Measurements from ENCODE around the gene PRKAG2.

PRKAG2 gene

GRCh38 chr7:151556592-151556991 lies 320.3 kb downstream of the PRKAG2 start:
- no peaks in the 10 kb centered on the region for H3K4me1 ChIP-seq (ENCODE audit: control insufficient read depth in 1 of 2, insufficient read depth in 1 of 2, low read depth in 1 of 2, low read length in 1 of 2)
- no peak overlapping the region for H3K4me3 ChIP-seq (ENCODE audit: low read depth in 1 of 2, low read length in 1 of 2)
- peaks cover 20% of the 10 kb centered on the region for H3K27me3 ChIP-seq
- peaks cover 6% of the 10 kb centered on the region for H3K36me3 ChIP-seq
- TF ChIP-seq CTCF (IDR thresholded peaks at IDR 0.05) = no peak
- H3K27ac ChIP-seq = no peak overlapping the region
- H3K9me3 ChIP-seq = no peaks in the 10 kb centered on the region

DNA sequence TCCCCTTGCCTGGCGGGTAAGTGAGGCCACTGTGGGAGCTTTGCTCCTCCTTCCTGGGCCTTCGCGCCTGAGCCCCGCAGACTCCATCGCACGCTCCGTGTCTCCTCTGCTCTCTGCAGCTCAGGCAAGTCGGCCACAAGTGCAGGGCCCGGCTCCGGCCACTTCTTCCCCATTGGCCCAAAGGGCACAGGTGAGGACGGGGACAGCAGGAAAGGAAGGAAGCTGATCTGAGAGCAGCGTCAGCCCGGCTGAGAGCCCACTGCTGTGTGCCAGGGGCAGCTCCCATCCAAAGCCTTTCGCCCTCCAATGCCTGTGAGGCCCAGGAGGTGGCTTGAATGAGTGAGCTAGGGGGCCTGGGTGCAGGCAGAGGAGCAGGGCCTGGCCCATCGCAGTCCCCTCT lies 323.6 kb downstream of the PRKAG2 start:
- Histone ChIP-seq H3K27ac (no peak overlapping the region), H3K36me3 (no peaks in the 10 kb centered on the region), H3K9me3 (no peaks in the 10 kb centered on the region), H3K4me1 (ENCODE audit: control insufficient read depth in 1 of 2, insufficient read depth in 1 of 2, low read depth in 1 of 2, low read length in 1 of 2) (no peaks in the 10 kb centered on the region), H3K27me3 (peaks cover 35% of the 10 kb centered on the region), H3K4me3 (ENCODE audit: low read depth in 1 of 2, low read length in 1 of 2) (no peak overlapping the region)
- no peak for TF ChIP-seq CTCF (IDR thresholded peaks at IDR 0.05)

DNA sequence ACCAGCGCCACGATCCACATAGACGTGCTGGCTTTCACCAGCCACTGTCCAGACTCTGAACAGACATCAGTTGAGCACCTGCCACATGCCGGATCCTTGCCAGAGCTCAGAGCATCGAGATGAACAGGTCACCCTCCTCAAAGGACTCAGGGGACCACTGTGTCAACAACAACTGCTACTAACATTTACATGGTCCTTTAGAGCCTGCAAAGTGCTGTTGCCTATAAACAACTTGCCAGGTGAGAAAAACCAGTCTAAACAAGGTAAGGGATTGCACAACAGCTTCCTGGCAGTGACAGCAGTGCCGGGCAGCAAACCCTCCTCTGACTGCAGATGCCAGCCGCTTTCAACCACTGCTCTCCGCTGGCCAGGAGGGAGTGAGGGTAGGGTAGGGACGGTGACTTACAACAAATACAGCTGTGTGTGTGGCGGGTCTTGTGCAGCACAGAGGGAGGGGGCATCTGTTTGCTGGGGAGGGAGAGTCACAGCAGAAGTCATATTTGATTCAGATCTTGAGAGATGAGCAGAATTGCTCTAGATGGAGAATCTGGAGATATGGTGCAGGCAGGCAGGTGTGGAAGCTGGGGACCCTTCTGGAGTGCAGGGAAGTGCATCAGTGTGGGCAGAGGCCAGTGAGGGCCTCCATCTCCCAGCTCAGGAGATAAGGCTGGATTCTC lies 324.4 kb downstream of the PRKAG2 start:
- no peaks in the 10 kb centered on the region for H3K4me1 ChIP-seq (ENCODE audit: control insufficient read depth in 1 of 2, insufficient read depth in 1 of 2, low read depth in 1 of 2, low read length in 1 of 2)
- TF ChIP-seq CTCF (IDR thresholded peaks at IDR 0.05) = no peak
- H3K9me3 ChIP-seq = no peaks in the 10 kb centered on the region
- H3K4me3 ChIP-seq (ENCODE audit: low read depth in 1 of 2, low read length in 1 of 2) = no peak overlapping the region
- H3K36me3 ChIP-seq = no peaks in the 10 kb centered on the region
- H3K27me3 ChIP-seq = peaks cover 44% of the 10 kb centered on the region
- H3K27ac ChIP-seq = no peak overlapping the region

GRCh38 chr7:151551820-151552219 lies 325.1 kb downstream of the PRKAG2 start:
- Histone ChIP-seq H3K36me3 (no peaks in the 10 kb centered on the region), H3K27ac (no peak overlapping the region), H3K9me3 (no peaks in the 10 kb centered on the region), H3K4me3 (ENCODE audit: low read depth in 1 of 2, low read length in 1 of 2) (no peak overlapping the region), H3K4me1 (ENCODE audit: control insufficient read depth in 1 of 2, insufficient read depth in 1 of 2, low read depth in 1 of 2, low read length in 1 of 2) (no peaks in the 10 kb centered on the region), H3K27me3 (peaks cover 45% of the 10 kb centered on the region)
- TF ChIP-seq CTCF (IDR thresholded peaks at IDR 0.05) = no peak

GRCh38 chr7:151550656-151551286 lies 326.1 kb downstream of the PRKAG2 start:
- peaks cover 52% of the 10 kb centered on the region for H3K27me3 ChIP-seq
- H3K9me3 ChIP-seq = no peaks in the 10 kb centered on the region
- H3K27ac ChIP-seq = no peak overlapping the region
- no peaks in the 10 kb centered on the region for H3K36me3 ChIP-seq
- no peaks in the 10 kb centered on the region for H3K4me1 ChIP-seq (ENCODE audit: control insufficient read depth in 1 of 2, insufficient read depth in 1 of 2, low read depth in 1 of 2, low read length in 1 of 2)
- H3K4me3 ChIP-seq (ENCODE audit: low read depth in 1 of 2, low read length in 1 of 2) = no peak overlapping the region
- no peak for TF ChIP-seq CTCF (IDR thresholded peaks at IDR 0.05)

Measured in neutrophil (primary cell).